ENCODE measurements around the gene ANGPTL4.
"Not testable (repeated sequence)": the region's sequence is repeated elsewhere in the genome, so short reads cannot be mapped to it uniquely, and the experiment has no call there.

Gene ANGPTL4

DNA sequence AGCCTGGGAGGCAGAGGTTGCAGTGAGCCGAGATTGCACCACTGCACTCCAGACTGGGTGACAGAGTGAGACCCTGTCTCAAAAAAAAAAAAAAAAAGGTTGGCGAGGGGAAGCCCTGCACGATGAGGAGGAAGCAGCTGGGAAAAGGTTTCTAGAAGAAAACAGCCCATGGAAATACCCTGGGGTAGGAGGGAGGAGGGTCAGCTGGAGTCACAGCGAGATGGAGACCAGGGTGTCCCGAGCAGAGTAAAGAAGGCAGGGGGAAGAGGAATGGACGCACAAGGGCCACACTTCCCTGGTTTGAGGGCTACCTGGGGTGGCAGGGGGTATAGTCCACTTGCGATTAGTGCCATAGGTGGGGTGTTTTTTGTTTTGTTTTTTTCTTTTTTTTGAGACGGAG is 27.3 kb upstream of the ANGPTL4 start:
- H3K4me1 ChIP-seq (ENCODE audit: control insufficient read depth, insufficient read depth, low read length) = peaks cover 22% of the 10 kb centered on the region
- H3K36me3 ChIP-seq (ENCODE audit: control insufficient read depth, insufficient read depth, low read length) = no peaks in the 10 kb centered on the region
- peaks cover 62% of the 10 kb centered on the region for H3K27me3 ChIP-seq (ENCODE audit: control insufficient read depth, insufficient read depth, low read length)
- H3K9ac ChIP-seq (ENCODE audit: low read length) = no peak overlapping the region
- no peak overlapping the region for H3K4me3 ChIP-seq (ENCODE audit: low read length)
- H3K9me3 ChIP-seq (ENCODE audit: control insufficient read depth, low read length) = no peaks in the 10 kb centered on the region

DNA sequence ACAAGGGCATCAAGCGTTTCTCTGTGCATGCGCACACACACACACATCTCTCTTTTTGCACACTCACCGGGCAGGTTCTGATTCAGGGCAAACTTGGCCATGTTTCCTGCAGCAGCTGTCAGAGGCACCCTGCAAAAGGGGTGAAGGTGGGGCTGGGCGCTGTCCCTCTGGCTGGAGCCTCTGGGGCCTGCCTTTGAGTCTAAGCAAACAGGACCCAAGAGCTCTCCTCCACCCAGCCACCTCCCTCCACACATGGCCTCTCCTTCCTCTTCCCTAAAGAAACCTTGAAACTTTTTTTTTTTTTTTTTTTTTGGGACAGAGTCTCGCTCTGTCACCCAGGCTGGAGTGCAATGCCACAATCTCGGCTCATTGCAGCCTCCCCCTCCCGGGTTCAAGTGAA is 26.2 kb upstream of the ANGPTL4 start:
- Histone ChIP-seq H3K9ac (ENCODE audit: low read length) (no peak overlapping the region), H3K27me3 (ENCODE audit: control insufficient read depth, insufficient read depth, low read length) (peaks cover 69% of the 10 kb centered on the region), H3K4me3 (ENCODE audit: low read length) (no peak overlapping the region), H3K9me3 (ENCODE audit: control insufficient read depth, low read length) (no peaks in the 10 kb centered on the region), H3K36me3 (ENCODE audit: control insufficient read depth, insufficient read depth, low read length) (no peaks in the 10 kb centered on the region), H3K4me1 (ENCODE audit: control insufficient read depth, insufficient read depth, low read length) (peaks cover 24% of the 10 kb centered on the region)

- H3K36me3 ChIP-seq (ENCODE audit: control insufficient read depth, insufficient read depth, low read length) = no peaks in the 10 kb centered on the region
- no peak overlapping the region for H3K9ac ChIP-seq (ENCODE audit: low read length)
- peaks cover 19% of the 10 kb centered on the region for H3K4me1 ChIP-seq (ENCODE audit: control insufficient read depth, insufficient read depth, low read length)
- H3K4me3 ChIP-seq (ENCODE audit: low read length) = no peak overlapping the region
- peaks cover 68% of the 10 kb centered on the region for H3K27me3 ChIP-seq (ENCODE audit: control insufficient read depth, insufficient read depth, low read length)
- H3K9me3 ChIP-seq (ENCODE audit: control insufficient read depth, low read length) = no peaks in the 10 kb centered on the region
Measured at GRCh38 chr19:8338835-8339234, 25.1 kb upstream of the ANGPTL4 start.

DNA sequence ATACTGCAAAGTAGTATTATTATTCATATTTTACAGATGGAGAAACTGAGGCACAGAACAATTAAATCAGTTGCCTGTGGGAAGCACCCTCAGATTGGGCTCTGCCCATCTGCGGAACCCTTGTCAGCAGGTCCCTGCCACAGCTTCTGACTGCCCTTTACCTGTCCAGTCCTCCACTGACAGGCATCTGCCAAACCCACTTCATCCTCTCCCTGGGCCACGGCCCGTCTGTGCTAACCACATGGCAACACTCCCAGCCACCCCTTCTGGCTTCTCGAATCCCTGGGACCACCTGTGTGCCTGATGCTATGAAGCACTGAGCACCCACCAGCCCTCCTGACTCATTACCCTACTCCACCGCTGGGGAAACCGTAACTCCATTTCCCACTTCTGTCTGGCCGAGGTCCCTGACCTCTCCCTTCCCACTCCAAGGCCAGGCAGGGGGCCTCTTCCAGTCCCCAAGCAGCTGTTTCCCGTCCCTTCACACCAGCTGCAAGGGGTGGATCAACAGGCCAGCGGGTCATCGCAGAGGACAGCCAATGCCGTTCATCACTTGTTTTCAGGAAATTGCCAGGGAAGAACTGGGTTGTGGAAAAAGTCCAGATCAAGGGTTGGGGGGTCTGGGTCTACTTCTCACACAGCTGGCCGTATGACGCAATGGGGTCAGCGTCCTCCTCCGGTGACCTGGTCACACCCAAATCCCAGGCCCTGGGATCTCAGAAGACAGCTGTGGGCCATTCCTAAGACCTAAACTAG is 23.4 kb upstream of the ANGPTL4 start:
- Histone ChIP-seq H3K9ac (ENCODE audit: low read length) (no peak overlapping the region), H3K4me3 (ENCODE audit: low read length) (no peak overlapping the region), H3K36me3 (ENCODE audit: control insufficient read depth, insufficient read depth, low read length) (no peaks in the 10 kb centered on the region), H3K27me3 (ENCODE audit: control insufficient read depth, insufficient read depth, low read length) (peaks cover 59% of the 10 kb centered on the region), H3K9me3 (ENCODE audit: control insufficient read depth, low read length) (no peaks in the 10 kb centered on the region), H3K4me1 (ENCODE audit: control insufficient read depth, insufficient read depth, low read length) (peaks cover 9% of the 10 kb centered on the region)

DNA sequence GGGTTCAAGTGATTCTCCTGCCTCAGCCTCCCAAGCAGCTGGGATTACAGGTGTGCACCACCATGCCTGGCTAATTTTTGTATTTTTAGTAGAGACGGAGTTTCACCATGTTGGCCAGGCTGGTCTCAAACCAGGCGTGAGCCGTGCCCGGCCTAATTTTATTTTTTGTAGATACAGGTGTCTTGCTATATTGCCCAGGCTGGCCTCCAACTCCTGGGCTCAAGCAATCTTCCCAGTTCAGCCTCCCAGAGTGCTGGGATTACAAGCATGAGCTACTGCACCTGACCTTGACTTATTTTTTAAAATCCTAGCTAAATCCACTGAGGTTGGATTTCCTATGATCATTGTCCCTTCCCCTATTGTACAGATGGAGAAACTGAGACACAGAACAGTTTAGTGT is 22.5 kb upstream of the ANGPTL4 start:
- not testable (repeated sequence) for H3K4me3 ChIP-seq (ENCODE audit: low read length); H3K9ac ChIP-seq (ENCODE audit: low read length); H3K4me1 ChIP-seq (ENCODE audit: control insufficient read depth, insufficient read depth, low read length); H3K36me3 ChIP-seq (ENCODE audit: control insufficient read depth, insufficient read depth, low read length); H3K9me3 ChIP-seq (ENCODE audit: control insufficient read depth, low read length)
- H3K27me3 ChIP-seq (ENCODE audit: control insufficient read depth, insufficient read depth, low read length) = peaks cover 52% of the 10 kb centered on the region

- Histone ChIP-seq H3K4me1 (ENCODE audit: control insufficient read depth, insufficient read depth, low read length) (peaks cover 9% of the 10 kb centered on the region), H3K9me3 (ENCODE audit: control insufficient read depth, low read length) (no peaks in the 10 kb centered on the region), H3K36me3 (ENCODE audit: control insufficient read depth, insufficient read depth, low read length) (no peaks in the 10 kb centered on the region), H3K9ac (ENCODE audit: low read length) (no peak overlapping the region), H3K4me3 (ENCODE audit: low read length) (no peak overlapping the region), H3K27me3 (ENCODE audit: control insufficient read depth, insufficient read depth, low read length) (peaks cover 47% of the 10 kb centered on the region)
Measured at GRCh38 chr19:8342316-8342683, 21.7 kb upstream of the ANGPTL4 start.

GRCh38 chr19:8342684-8343482 is 21.1 kb upstream of the ANGPTL4 start, which contains the start of gene KANK3:
Gene KANK3, minus strand, starts transcription at chr19:8343262. Its CDS starts 5,434 bp downstream, at chr19:8337828.
- H3K9me3 ChIP-seq (ENCODE audit: control insufficient read depth, low read length) = no peaks in the 10 kb centered on the region
- H3K4me3 ChIP-seq (ENCODE audit: low read length) = no peak within 1 kb of the TSS
- peaks cover 43% of the 10 kb centered on the region for H3K27me3 ChIP-seq (ENCODE audit: control insufficient read depth, insufficient read depth, low read length)
- peak within 1 kb of the TSS; percentile 28 for H3K9ac ChIP-seq (ENCODE audit: low read length)
- peaks cover 5% of the 10 kb centered on the region for H3K4me1 ChIP-seq (ENCODE audit: control insufficient read depth, insufficient read depth, low read length)
- no peaks in the 10 kb centered on the region for H3K36me3 ChIP-seq (ENCODE audit: control insufficient read depth, insufficient read depth, low read length)

GRCh38 chr19:8343483-8343844 is 20.5 kb upstream of the ANGPTL4 start:
- Histone ChIP-seq H3K4me3 (ENCODE audit: low read length) (no peak overlapping the region), H3K4me1 (ENCODE audit: control insufficient read depth, insufficient read depth, low read length) (peaks cover 5% of the 10 kb centered on the region)

GRCh38 chr19:8349629-8350372 is 14.2 kb upstream of the ANGPTL4 start:
- not testable (repeated sequence) for H3K4me1 ChIP-seq (ENCODE audit: control insufficient read depth, insufficient read depth, low read length)

More at GRCh38 chr19:8343483-8343844, 20.5 kb upstream of the ANGPTL4 start:
- peaks cover 42% of the 10 kb centered on the region for H3K27me3 ChIP-seq (ENCODE audit: control insufficient read depth, insufficient read depth, low read length)
- no peak overlapping the region for H3K9ac ChIP-seq (ENCODE audit: low read length)
- H3K9me3 ChIP-seq (ENCODE audit: control insufficient read depth, low read length) = no peaks in the 10 kb centered on the region
- H3K36me3 ChIP-seq (ENCODE audit: control insufficient read depth, insufficient read depth, low read length) = no peaks in the 10 kb centered on the region

GRCh38 chr19:8352134-8352827 is 11.7 kb upstream of the ANGPTL4 start:
- no peak overlapping the region for H3K9ac ChIP-seq (ENCODE audit: low read length)
- H3K4me3 ChIP-seq (ENCODE audit: low read length) = no peak overlapping the region
- peaks cover 12% of the 10 kb centered on the region for H3K4me1 ChIP-seq (ENCODE audit: control insufficient read depth, insufficient read depth, low read length)
- H3K9me3 ChIP-seq (ENCODE audit: control insufficient read depth, low read length) = no peaks in the 10 kb centered on the region
- H3K27me3 ChIP-seq (ENCODE audit: control insufficient read depth, insufficient read depth, low read length) = peaks cover 4% of the 10 kb centered on the region
- H3K36me3 ChIP-seq (ENCODE audit: control insufficient read depth, insufficient read depth, low read length) = no peaks in the 10 kb centered on the region

More at GRCh38 chr19:8349629-8350372, 14.2 kb upstream of the ANGPTL4 start:
- H3K27me3 ChIP-seq (ENCODE audit: control insufficient read depth, insufficient read depth, low read length); H3K4me3 ChIP-seq (ENCODE audit: low read length); H3K36me3 ChIP-seq (ENCODE audit: control insufficient read depth, insufficient read depth, low read length); H3K9me3 ChIP-seq (ENCODE audit: control insufficient read depth, low read length); H3K9ac ChIP-seq (ENCODE audit: low read length): not testable (repeated sequence)

DNA sequence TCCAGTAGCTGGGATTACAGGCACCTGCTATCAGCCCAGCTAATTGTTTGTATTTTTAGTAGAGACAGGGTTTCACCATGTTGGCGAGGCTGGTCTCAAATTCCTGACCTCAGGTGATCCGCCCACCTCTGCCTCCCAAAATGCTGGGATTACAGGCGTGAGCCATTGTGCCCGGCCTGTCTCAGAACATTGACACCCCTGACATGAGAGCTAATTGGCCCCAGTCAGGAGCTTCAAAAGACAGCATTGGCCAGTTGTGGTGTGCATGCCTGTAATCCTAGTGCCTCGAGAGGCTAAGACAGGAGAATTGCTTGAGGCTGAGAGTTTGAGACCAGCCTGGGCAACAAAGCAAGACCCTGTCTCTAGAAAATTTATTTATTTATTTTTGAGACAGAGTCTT is 11.1 kb upstream of the ANGPTL4 start:
- H3K36me3 ChIP-seq (ENCODE audit: control insufficient read depth, insufficient read depth, low read length); H3K9ac ChIP-seq (ENCODE audit: low read length); H3K27me3 ChIP-seq (ENCODE audit: control insufficient read depth, insufficient read depth, low read length); H3K9me3 ChIP-seq (ENCODE audit: control insufficient read depth, low read length); H3K4me3 ChIP-seq (ENCODE audit: low read length): not testable (repeated sequence)
- H3K4me1 ChIP-seq (ENCODE audit: control insufficient read depth, insufficient read depth, low read length) = peaks cover 12% of the 10 kb centered on the region
